SW 1271 (cell line): ENCODE measurements around the gene SNPH.
"Not testable (repeated sequence)": the region's sequence is repeated elsewhere in the genome, so short reads cannot be mapped to it uniquely, and the experiment has no call there.

Source experiments
- DNase-seq, 2 experiments: peaks; one replicate each; lab custom pipeline; 2025; lab: John Stamatoyannopoulos, UW

The SNPH gene, protein sequence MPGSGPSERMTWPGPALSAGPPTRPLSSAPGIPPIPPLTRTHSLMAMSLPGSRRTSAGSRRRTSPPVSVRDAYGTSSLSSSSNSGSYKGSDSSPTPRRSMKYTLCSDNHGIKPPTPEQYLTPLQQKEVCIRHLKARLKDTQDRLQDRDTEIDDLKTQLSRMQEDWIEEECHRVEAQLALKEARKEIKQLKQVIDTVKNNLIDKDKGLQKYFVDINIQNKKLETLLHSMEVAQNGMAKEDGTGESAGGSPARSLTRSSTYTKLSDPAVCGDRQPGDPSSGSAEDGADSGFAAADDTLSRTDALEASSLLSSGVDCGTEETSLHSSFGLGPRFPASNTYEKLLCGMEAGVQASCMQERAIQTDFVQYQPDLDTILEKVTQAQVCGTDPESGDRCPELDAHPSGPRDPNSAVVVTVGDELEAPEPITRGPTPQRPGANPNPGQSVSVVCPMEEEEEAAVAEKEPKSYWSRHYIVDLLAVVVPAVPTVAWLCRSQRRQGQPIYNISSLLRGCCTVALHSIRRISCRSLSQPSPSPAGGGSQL

DNA sequence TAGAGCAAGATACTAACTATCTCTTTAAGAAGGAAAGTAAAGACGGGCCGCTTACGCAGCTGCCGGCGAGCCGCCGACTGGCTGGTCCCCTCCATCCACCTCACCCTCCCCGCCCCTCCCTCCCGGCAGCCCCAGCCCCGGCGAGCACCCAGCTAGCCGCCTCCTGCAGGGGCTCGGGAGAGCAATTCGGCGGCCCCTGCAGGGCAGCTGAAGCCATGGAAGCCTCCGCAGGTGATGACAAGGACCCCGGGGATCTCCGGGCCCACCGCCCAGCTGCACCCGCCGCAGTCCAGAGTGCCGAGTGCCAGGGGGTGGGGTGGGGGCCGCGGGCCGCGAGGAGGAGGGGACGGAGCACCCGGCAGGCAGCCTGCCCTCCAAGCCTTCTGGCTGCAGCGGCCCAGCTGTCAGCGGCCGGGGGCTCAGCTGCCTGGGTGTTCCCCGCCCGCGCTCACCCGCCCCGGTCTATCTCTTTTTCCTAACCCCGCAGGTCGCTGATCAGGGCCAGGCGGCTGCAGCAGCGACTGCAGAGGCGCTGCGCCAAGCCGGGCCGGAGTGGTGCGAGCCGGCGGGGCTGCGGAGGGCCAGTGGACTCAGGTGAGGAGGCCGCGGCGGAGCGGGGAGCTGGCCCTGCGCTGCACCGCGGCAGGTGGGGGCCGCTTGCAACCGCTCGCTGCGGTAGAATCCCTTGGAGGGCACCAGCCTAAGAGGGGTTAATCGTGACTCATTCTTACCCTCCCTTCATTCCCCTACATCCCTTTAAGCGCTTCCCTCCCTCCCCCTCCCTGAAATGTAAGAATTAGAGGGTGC lies at the start of gene SNPH:
Gene SNPH, plus strand, starts transcription at position 128 of the 807 bp plus-strand sequence. CDS start 29,946 bp downstream, outside the sequence.
- peak; percentile 45 to 87 for DNase-seq

DNA sequence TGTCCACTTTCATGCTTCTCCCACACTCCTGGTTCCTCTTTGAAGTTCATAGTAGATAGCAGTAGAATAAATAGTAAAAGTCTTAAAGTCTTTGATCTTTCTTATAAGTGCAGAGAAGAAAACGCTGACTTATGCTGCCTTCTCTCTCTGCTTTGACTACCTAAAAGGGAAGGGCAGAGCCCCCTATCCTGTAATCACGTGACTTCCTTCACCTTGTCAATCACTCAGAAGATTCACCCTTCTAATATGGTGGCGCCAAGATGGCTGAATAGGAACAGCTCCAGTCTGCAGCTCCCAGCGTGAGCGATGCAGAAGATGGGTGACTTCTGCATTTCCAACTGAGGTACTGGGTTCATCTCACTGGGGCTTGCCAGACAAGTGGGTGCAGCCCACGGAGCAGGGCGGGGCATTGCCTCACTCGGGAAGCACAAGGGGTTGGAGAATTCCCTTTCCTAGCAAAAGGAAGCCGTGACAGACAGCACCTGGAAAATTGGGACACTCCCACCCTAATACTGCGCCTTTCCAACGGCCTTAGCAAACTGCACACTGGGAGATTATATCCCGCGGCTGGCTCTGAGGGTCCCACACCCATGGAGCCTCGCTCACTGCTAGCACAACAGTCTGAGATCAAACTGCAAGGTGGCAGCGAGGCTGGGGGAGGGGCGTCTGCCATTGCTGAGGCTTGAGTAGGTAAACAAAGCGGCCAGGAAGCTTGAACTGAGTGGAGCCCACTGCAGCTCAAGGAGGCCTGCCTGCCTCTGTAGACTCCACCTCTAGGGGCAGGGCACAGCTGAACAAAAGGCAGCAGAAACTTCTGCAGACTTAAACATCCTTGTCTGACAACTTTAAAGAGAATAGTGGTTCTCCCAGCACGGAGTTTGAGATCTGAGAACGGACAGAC lies 49.3 kb upstream of the SNPH start:
- DNase-seq = not testable (repeated sequence)

DNA sequence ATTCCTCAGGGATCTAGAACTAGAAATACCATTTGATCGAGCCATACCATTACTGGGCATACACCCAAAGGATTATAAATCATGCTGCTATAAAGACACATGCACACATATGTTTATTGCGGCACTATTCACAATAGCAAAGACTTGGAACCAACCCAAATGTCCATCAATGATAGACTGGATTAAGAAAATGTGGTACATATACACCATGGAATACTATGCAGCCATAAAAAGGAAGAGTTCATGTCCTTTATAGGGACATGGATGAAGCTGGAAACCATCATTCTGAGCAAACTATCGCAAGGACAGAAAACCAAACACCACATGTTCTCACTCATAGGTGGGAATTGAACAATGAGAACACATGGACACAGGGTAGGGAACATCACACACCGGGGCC lies 43.3 kb upstream of the SNPH start:
- not testable (repeated sequence) for DNase-seq

DNA sequence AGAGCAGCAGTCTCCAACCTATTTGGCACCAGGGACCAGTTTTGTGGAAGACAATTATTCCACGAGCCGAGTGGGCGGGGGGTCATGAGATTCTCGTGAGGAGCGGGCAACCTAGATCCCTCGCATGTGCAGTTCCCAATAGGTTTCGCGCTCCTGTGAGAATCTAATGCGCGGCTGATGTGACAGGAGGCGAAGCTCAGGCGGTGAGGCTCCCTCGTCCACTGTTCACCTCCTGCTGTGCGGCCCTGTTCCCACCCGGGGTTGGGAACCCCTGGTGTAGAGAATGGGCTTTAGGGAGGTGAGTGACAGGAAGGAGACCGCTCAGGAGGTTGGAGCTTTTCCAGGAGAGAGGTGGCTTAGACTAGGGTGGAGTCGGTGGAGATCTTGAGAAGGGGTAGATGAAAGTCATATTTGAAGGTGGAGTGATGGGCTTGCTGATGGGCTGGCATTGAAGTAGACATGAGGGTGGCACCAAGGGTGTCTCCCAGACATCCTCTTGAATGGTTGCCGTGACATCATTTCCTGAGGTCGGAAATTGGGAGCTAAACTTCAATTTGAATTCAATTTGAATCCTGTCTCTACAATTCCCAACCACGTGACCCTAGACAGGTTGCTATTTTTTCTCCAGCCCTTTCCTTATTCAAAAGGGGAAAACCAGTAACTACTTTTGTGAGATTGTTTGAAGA lies 41.7 kb upstream of the SNPH start:
- DNase-seq = no peak

DNA sequence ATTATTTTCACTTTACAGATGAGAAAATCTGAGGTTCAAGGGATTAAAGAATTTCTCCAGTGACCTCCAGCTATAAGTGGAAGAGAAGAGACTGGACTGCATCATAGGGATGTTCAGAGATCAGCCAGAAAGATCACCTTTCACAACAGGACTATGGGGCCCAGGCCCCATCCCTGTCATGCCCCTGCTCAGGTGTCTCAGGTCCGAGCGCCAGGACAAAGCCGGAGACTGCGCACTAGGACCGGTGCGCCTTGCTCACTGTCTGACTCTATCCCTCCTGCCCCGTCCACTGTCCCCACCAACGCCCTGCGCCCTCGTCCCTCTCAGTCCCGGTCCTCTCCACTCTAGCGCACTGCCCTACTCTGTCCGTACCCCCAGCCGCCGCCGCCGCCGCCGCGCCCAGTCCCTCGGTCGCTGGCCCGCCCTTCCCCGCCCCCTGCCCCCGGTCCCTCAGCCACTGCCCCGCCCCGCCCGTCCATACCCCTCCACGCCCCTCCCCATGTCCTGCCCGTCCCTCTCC lies 40.8 kb upstream of the SNPH start:
- peak; percentile 70 to 85 for DNase-seq

DNA sequence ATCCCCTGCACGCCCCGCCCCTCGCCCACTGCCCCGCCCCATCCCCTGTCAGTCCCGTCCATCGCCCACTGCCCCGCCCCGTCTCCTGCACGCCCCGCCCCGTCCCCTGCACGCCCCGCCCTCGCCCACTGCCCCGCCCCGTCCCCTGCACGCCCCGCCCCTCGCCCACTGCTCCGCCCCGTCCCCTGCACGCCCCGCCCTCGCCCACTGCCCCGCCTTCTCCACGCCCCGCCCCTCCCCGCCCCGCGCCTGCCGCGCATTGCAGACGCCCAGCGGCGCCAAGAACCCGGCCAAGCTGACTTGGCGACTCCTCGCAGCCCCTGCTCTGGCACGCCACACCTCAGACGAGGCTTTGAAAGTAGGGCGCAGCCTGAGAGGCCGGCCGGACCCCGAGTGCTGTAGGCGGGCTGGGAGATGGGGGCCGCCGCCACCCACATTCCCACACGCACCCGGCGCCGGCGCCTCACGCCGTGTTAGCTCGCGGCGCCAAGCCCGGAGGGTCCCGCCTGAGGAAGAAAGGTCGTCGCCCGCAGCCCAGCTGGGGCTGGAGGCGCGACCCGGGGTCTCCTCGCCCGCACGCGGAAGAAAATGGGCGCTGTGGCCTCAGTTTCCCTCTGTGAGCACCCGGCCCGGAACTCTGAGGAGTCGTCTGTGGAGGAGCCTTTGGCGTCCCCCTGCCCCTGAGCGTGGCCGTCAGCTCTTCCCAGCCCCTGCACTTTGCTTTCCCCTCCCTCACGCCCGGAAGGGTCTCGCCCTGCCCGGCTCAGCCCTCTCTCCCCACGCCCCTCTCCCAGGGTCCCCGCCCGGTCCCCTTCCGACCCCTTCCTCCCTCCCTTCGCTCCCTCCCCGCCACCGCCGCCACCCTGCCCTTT lies 40.1 kb upstream of the SNPH start, which contains the start of gene RAD21L1:
Gene RAD21L1, plus strand, starts transcription at position 262 of the 872 bp plus-strand sequence. CDS start 2,410 bp downstream, outside the sequence.
- peak in 1 of 2 experiments; percentile 43 for DNase-seq

DNA sequence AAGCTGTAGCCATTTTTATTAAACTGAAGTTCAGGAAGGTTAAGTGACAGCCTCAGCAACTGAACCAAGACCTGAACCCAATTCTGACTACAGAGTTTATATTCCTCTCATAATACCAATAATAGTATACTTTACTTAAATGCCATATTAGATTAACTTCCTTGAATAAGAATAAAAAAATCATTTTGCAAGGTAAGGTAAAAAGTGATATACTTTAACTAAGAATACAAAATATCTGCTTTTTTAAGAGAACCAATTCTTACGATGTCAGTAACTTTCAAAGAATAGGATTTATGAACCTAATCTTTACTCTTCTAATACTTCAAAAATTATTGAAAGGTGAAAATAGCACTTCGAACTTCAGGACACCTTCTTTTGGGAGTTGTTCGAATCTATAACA lies 36.6 kb upstream of the SNPH start:
- DNase-seq = no peak

DNA sequence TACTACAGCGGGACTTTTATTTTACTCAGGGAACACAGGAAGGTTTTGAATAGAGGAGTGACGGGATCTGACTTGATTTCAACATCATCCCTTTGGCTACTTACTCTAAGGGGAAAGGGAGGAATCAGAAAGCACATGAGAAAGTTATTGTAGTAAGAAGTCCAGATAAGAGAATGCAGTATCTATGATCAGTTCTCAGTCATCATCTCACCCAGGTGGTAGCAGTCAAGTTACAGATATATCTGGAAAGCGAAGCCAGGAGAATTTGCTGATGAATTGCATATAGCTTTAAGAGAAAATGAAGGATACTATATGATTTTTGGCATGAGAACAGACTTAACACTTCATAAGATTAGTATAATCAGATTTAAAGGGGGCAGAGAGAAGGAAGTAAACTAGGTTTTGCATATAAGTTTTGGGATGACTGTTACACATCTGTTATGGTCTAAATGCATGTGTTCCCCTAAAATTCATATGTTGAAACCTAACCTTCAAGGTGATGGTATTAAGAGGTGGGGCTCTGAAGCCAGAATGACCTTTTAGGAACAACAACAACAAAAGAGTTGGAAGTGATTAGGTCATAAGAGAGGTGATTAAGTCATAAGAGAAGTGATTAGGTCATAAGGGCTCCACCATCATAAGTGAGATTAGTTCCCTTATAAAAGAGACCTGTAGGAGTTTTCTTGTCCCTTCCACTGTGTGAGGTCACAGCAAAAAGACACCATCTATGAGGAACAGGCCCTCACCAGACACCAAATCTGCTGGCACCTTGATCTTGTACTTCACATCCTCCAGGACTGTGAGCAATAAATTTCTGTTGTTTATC lies 33.6 kb upstream of the SNPH start:
- no peak for DNase-seq

DNA sequence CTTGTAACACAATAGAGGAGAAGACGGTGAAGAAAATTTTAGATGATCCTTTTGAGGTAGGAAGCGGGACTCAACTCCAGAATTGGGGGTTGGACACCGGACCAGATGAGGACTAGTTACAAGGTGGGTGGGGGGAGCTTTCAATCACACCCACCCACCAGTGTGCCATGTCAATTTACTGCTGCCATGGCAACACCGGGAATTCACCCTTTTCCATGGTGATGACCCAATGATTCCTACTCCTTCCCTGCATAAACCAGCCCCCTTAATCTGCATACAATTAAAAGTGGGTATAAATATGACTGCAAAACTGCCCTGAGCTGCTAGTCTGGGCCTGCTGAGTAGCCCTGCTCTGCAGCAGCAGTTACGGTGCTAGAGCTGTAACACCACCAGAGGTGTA lies 25.5 kb upstream of the SNPH start:
- DNase-seq = no peak

DNA sequence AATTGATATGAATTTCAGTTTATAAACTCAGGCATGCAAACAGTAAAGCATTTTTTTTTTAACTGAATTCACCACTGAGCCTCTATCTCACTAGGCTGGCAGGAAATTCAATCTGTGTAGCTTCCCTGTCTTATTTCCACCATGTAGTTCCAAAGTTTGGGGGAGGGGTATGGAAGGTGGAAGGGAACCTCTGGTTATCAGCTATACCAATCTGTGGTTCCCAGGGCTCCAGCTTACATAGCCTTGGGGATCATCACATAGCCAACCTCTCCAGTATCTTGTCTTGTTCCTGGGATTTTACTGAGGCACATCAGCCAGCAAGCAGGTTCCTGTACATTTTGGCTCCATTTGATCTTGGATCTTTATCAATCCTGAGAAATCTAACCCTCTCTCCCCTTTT lies 24.6 kb upstream of the SNPH start:
- DNase-seq = no peak

DNA sequence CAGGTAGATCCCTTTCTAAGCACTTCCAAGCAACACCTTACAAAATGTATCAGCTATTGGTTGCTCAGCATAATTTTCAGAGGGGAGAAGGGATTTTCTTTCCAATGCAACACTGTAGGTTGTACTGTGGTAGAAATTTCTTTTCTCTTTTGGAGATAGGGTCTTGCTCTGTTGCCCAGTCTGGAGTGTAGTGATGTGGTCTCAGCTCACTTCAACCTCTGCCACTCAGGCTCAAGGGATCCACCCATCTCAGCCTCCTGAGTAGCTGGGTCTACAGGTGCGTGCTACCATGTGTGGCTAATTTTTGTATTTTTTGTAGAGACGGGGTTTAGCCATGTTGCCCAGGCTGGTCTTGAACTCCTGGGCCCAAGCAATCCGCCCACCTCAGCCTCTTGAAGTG lies 24.0 kb upstream of the SNPH start:
- no peak for DNase-seq

DNA sequence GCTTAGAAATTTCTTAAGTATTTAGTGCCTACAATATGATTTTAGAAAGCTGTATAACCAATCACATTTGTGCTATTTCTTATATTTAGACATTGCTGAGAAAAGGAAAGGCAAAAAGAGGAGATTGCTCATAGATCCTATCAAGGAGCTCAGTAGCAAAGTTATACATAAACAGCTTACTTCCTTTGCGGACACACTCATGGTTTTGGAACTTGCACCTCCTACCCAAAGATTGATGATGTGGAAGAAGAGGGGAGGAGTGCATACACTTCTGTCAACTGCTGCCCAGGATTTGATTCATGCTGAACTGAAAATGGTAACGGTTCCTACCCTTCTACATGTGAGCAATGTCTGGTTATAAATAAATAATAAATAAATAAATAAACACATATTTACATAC lies 23.6 kb upstream of the SNPH start:
- DNase-seq = peak in 1 of 2 experiments; percentile 39

DNA sequence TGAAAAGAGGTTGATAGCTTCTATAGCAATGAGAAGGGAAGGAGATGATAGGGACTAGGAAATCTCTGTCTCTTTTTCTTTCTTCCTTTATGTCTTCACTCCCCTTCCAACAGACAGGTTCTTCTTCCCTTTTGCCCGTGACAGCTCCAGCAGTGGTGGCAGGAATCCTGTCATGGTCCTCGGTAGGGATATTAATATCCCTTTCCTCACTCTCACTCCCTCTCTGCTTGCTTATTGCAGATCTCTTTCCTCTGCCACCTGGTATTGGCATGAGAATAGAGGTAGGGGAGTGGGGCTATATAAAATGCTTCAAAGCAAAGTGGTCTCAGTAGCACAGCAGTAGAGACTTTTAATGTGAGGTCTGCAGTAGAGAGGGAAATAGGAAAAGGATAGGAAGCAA lies 20.5 kb upstream of the SNPH start:
- no peak for DNase-seq

DNA sequence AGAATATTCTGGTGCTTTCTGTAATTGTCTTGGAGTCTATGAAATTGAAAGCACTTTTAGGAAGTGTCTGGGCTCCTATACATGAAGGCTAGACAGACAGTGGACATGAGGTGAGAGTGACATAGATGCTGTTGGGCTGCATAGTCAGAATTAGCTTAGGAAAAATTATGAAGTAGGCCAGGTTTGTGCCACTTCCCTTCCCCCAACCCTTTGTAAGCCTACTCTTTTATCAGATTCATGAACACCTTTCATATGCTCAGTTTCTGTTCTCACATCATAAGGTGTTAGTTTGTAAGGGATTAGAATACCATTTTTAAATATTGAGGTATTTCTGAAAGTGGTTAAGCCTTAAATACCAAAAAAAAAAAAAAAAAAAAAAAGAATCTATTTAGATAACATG lies 18.4 kb upstream of the SNPH start:
- no peak for DNase-seq

DNA sequence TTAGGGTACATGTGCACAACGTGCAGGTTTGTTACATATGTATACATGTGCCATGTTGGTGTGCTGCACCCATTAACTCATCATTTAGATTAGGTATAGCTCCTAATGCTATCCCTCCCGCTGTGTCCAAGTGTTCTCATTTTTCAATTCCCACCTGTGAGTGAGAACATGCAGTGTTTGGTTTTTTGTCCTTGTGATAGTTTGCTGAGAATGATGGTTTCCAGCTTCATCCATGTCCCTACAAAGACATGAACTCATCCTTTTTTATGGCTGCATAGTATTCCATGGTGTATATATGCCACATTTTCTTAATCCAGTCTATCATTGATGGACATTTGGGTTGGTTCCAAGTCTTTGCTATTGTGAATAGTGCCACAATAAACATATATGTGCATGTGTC lies 15.8 kb upstream of the SNPH start:
- DNase-seq = not testable (repeated sequence)

DNA sequence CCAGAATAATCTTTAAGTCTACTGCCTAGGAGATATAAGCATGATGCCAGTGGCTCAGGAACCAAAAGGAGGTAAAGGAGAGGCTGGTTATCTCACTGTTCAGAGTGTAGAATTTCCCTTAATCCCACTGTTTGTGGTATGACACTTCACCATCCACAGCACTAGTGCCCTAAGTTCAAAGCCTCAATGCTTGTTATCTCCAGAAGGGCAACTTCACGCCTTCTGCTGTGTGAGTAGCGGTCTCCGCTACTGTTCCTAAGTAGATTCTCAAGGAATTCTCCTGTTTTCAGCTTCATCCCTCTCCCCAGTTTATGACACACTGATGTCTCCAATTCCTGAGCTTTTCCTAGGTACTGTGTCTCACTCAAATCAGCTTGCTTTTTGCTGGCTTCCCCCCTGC lies 13.7 kb upstream of the SNPH start:
- no peak for DNase-seq

DNA sequence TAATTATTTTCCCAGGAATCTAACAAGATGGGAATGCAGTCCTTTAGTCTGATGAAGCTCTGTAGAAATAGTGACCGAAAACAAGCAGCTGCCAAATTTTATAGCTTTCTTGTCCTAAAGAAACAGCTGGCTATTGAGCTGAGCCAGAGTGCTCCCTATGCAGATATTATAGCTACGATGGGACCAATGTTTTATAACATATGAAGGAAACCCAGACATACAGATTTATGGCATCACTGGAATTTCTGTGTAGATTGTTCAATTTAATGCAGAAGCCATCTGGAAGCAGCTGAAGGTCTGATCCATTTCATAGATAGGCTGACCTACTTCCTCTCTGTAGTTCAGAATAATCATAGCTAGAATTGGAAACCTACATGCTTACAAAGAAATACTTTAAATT lies 11.8 kb upstream of the SNPH start:
- no peak for DNase-seq

DNA sequence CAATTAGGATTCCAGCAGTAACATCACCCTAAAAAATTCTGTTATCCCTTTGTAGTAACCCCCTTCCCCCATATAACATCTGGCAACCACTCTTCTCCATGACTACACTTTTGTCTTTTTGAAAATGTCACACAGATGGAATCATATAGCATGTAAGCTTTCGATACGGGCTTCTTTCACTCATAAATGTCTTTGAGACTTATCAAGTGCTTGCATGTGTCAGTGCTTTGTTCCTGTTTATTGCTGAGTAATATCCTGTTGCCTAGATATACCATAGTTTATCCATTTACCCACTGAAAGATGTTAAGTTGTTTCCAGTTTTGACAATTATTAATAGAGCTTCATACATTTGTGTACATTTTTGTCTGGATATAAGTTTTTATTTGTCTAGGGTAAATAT lies 10.4 kb upstream of the SNPH start:
- DNase-seq = no peak

DNA sequence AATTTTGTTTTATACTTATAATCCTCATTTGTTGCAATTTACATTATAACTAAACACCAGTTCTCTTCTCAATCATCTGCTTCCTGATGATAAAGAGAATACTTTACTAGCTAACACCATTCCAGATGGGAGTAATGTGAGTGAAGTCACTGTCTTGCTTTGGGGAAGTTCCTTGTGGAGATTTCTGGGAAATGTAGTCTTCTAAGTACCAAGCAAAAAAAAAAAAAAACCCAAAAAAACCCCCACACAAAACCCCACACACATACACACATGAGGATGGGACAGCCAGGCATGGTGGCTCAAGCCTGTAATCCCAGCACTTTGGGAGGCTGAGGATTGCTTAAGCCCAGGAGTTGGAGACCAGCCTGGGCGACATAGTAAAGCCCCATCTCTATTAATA lies 2.2 kb upstream of the SNPH start:
- DNase-seq = peak in 1 of 2 experiments; percentile 19
